Subcutaneous adipose tissue (tissue), 4 donors: ENCODE measurements around the gene CCDC134. TPM values are rescaled to one million over a fixed set of nuclear protein-coding genes. Genes with fewer than 3 reads are reported as not detected.

ENCODE experiments used
- total RNA-seq, 4 donors: library from RNA; depleted of rRNA; stranded (reverse); fragments of >200 nt; gene quantifications; one replicate each; pipeline ENCODE4 v1.1.0, GENCODE V29; 2016
- TF ChIP-seq, protein P1 (sequence below): fragments of 450-650 bp; IDR thresholded peaks from one replicate; pipeline ENCODE4 v1.5.1; 2016; ENCODE audit warnings: low read depth, mild to moderate bottlenecking, control low read depth, antibody characterized with exemption, moderate library complexity

CCDC134 gene
- total RNA-seq, 4 donors from 2014 or later = 0.98 to 5.1 (median 2.6) TPM

DNA sequence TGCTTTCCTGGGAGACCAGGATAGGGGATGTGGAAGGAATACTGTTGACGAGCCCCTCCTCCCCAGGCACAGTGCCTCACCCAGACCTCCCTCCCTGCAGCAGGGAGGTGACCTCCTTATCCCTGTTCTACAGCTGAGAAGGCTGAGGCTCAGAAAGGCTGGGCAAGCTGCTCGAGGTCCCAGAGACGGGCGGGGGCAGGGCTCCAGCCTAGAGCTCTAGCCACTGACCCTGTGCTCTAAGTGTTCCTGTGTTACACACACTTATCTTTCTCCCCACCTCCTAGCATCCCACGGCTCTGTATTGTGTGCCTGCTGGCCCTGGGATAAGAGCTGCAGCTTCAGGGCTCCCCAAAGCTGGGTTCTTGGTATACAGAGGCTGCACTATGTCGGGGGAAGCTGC lies 7.9 kb downstream of the CCDC134 start:
- TF ChIP-seq, protein P1, sequence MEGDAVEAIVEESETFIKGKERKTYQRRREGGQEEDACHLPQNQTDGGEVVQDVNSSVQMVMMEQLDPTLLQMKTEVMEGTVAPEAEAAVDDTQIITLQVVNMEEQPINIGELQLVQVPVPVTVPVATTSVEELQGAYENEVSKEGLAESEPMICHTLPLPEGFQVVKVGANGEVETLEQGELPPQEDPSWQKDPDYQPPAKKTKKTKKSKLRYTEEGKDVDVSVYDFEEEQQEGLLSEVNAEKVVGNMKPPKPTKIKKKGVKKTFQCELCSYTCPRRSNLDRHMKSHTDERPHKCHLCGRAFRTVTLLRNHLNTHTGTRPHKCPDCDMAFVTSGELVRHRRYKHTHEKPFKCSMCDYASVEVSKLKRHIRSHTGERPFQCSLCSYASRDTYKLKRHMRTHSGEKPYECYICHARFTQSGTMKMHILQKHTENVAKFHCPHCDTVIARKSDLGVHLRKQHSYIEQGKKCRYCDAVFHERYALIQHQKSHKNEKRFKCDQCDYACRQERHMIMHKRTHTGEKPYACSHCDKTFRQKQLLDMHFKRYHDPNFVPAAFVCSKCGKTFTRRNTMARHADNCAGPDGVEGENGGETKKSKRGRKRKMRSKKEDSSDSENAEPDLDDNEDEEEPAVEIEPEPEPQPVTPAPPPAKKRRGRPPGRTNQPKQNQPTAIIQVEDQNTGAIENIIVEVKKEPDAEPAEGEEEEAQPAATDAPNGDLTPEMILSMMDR = no peak

DNA sequence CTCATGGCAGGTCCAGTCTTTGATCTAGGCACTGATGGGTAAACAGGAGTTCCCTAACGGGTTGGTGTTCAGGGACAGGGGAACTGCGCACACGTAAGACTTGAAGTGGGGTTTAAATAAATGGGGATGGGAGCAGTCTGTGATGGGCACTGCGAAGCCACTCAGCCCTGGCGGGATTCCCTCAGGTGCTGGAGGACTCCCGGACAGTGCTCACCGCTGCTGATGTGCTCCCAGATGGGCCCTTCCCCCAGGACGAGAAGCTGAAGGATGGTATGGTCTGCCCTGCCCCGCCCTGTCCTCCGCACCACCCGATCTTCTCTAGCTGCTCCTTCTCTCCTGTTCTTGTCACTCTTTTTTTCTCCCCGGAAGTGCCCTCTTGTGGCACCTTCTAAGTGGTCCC lies 9.5 kb downstream of the CCDC134 start:
- TF ChIP-seq, protein P1 = no peak

DNA sequence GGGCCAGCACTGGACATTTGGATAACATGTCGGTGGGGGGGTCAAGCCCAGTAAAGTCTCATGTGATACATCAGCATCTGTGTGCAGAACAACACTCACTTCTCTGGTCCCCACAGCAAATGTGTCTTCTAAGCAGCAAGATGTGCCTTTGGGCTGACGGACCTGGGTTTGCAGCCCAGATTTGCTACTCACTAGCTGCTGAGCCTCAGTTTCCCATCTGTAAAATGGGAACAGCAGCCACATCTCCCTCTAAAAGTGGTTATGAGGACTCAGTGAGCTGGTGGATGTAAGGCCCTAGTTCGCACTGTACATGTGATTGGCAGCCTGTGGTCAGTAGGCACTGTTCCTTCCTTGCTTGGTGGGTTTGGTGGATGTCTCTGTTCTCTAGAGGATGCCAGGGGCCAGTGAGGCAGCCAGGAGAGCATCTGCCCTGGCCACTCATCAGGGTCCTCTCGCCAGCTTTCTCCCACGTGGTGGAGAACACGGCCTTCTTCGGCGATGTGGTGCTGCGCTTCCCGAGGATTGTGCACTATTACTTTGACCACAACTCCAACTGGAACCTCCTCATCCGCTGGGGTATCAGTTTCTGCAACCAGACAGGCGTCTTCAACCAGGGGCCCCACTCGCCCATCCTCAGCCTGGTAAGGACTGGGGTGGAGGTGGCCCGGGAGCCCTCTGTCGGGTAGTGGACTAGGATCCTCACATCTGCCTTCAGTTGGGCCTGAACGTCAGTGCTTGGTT lies 12.5 kb downstream of the CCDC134 start:
- TF ChIP-seq, protein P1 = no peak

DNA sequence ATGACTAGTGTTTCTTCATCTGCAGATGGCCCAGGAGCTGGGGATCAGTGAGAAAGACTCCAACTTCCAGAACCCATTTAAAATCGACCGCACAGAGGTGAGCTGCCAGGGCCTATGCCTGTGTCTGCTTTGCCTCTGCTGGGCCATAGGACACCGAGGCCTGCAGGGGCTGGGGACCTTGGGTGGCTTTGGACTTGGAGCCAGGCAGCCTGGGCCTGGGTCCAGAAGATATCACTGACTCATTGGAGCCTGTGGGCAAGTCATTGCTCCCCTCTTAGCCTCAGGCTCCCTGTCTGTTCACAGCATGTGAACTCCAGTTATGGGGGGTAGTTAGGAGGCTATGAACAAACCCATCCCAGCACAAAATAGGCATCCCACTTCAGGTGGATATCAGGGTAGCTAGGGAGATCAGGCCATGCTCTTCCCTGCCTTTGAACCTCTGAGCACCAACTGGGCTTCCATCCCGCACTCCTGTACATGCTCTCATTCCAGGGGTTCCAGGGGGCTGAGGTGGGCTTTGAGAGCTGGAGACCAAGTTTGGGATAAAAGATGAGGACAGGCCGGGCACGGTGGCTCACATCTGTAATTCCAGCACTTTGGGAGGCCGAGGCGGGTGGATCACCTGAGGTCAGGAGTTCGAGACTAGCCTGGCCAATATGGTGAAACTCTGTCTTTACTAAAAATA lies 13.4 kb downstream of the CCDC134 start:
- TF ChIP-seq, protein P1 = no peak

DNA sequence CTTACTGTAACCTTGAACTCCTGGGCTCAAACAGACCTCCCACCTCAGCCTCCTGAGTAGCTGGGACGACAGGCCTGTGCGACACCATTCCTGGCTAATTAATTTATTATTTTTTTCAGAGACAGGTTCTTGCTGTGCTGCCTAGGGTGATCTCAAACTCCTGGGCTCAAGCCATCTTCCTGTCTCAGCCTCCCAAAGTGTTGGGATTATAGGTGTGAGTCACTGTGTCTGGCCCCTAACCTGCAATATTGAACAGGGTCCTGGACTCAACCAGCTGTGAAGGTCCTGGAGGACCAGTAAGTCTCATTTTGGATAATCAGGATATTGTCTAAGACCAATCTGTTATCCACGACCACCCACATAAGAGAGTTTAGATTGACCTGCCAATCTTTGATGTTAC lies 15.2 kb downstream of the CCDC134 start:
- TF ChIP-seq, protein P1 = no peak

DNA sequence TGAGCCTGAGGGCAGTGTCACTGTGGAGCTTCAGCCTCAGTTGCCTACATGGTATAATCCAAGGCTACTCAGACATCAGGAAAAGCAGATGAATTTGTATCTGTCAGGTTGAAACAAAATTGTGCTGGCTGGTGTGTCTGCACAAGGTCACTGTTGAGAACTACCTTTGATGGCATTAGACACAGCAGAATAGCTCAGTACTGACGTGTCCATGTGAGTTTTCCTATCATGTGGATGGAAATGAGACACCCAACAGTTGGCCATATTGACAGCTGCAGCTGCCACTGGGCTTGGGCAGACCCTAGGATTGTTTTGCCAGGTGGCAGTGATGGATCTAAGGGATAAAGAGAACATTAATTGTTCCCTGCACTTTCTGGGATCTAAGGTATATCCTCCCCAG lies 15.8 kb downstream of the CCDC134 start:
- TF ChIP-seq, protein P1 = no peak

DNA sequence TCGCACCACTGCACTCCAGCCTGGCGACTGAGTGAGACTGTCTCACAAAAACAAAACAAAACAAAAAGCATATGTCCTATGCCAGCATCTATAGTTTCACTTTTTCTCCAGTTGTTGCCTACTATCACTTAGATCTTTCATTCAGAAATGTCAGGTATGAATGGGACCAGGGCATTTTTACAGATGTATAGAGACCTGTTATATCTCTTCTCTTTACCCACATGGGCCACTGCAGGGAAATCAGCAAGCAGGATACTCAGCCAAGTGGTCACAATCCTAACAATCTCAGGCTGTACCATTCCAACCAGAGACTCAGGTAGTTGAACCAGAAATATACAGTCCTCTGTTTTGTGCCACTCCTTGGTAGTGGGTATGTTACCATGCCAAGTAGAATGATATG lies 16.4 kb downstream of the CCDC134 start:
- TF ChIP-seq, protein P1 = no peak
